Measurements from ENCODE around the gene KCNJ15. TPM values are rescaled to one million over a fixed set of nuclear protein-coding genes. Genes with fewer than 3 reads are reported as not detected.

KCNJ15 gene
- total RNA-seq, 1 donor from 2014 or later: 27.5 TPM

DNA sequence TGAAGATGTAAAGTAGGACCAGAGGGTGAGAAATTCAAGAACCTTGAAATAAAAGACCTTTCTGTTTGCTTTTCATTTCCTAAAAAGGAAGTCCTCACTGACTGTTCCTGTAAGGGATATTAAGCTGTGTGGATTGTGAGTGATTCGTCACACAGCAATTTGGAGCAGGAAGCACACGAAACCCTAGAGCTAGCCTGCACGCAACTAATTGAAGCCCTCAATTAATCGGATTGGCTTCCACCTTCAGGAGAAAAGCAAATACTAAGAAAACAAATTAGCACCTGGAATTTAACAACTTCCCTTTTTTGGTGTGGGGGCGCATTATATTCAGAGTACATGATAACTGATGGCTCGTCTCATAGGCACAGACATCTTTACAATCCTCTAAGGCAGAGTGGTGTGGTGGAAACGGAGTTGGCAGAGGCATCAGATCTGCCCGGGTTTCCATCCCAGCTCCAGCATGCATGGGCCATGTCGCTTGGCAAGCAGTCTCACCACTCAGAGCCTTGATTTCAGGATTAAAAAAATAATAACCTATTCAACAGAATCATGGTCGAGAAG, 95.2 kb downstream of the KCNJ15 start:
- TF ChIP-seq, protein P1, sequence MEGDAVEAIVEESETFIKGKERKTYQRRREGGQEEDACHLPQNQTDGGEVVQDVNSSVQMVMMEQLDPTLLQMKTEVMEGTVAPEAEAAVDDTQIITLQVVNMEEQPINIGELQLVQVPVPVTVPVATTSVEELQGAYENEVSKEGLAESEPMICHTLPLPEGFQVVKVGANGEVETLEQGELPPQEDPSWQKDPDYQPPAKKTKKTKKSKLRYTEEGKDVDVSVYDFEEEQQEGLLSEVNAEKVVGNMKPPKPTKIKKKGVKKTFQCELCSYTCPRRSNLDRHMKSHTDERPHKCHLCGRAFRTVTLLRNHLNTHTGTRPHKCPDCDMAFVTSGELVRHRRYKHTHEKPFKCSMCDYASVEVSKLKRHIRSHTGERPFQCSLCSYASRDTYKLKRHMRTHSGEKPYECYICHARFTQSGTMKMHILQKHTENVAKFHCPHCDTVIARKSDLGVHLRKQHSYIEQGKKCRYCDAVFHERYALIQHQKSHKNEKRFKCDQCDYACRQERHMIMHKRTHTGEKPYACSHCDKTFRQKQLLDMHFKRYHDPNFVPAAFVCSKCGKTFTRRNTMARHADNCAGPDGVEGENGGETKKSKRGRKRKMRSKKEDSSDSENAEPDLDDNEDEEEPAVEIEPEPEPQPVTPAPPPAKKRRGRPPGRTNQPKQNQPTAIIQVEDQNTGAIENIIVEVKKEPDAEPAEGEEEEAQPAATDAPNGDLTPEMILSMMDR (IDR thresholded peaks at IDR 0.05; ENCODE audit: insufficient read depth, low read length, poor library complexity, severe bottlenecking): no peak
- Histone ChIP-seq H3K27me3 (ENCODE audit: control insufficient read depth, insufficient read depth, low read length) (no peaks in the 10 kb centered on the region), H3K36me3 (ENCODE audit: control insufficient read depth, insufficient read depth, low read length) (no peaks in the 10 kb centered on the region), H3K4me3 (ENCODE audit: low read depth, low read length) (no peak overlapping the region)
- DNase-seq (ENCODE audit: low read depth): peak; percentile 90

DNA sequence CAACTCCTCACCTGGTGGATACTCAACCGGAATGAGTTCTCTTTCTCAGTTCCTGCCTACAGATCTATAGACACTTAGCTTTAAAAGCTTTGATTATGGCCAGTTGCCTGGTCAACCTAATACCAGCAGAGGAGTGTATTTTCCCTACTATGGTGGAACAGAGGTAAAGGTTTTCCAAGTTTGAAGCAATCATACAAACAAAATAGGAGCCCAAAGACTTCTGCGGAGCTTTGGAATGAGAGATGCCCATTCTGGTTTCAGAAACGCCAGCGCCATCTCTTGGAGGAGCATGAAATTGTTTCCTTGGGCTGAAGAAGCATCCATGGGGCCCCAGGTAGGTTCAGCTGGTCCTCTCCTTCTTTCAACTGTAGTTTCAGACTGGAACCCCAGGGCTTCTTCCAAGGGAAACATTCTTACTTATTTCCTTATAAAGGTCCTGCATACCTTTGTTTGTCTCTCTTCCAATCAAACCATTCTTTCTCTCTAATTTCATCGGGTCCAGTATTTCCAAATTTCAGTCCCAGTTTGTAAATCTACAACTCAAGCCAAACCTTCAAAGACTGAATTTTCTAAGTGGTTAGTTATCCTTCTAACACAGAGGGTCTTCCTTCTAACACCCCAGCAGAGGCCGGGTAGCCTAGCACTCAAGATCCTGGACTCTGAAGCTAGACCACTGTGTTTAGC, 95.9 kb downstream of the KCNJ15 start:
- peak overlapping the region; percentile 14 for H3K4me3 ChIP-seq (ENCODE audit: low read depth, low read length)
- no peaks in the 10 kb centered on the region for H3K27me3 ChIP-seq (ENCODE audit: control insufficient read depth, insufficient read depth, low read length)
- TF ChIP-seq, protein P1 (IDR thresholded peaks at IDR 0.05; ENCODE audit: insufficient read depth, low read length, poor library complexity, severe bottlenecking): peak; percentile 86
- H3K36me3 ChIP-seq (ENCODE audit: control insufficient read depth, insufficient read depth, low read length): no peaks in the 10 kb centered on the region
- peak; percentile 47 for DNase-seq (ENCODE audit: low read depth)

DNA sequence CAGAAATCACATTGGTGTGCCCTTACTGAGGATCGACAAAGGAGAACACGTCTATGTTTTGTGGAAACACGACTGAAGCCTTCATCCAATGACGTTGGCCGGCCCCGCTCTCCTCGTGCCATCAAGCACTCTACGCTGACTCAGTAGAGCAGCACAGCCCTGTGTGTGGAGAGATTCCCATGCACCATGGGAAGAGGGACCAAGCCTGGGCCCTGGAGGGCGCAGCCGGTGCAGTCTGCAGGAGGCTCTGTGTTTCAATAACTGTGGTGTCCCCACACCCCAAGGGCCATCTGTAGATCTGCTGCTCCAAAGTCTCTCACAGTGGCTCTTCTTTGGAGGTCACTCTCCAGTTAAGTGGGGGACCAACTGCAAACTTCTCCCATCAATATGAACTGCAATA, 97.4 kb downstream of the KCNJ15 start:
- H3K27me3 ChIP-seq (ENCODE audit: control insufficient read depth, insufficient read depth, low read length): no peaks in the 10 kb centered on the region
- H3K36me3 ChIP-seq (ENCODE audit: control insufficient read depth, insufficient read depth, low read length): no peaks in the 10 kb centered on the region
- no peak overlapping the region for H3K4me3 ChIP-seq (ENCODE audit: low read depth, low read length)
- no peak for DNase-seq (ENCODE audit: low read depth)
- TF ChIP-seq, protein P1 (IDR thresholded peaks at IDR 0.05; ENCODE audit: insufficient read depth, low read length, poor library complexity, severe bottlenecking): no peak

DNA sequence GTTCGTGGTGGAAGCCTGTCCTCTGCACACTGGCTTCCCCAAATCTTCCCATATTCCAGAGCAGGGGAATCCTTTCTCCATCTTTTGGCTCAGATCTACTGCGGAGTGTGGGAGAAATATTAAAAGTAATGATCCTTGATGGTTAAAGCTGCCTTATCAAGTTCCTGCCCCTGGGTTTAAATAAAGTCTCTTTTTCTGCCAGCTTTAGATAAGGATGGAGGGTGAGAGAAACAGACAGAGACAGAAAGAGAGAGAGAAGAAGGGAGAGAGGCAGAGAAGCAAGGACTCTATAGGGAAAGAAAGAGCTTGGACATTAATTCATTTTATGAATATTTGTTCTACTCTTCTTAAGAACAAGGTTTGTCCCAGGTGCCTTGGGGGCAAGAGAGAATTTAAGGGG, 98.0 kb downstream of the KCNJ15 start:
- Histone ChIP-seq H3K36me3 (ENCODE audit: control insufficient read depth, insufficient read depth, low read length) (no peaks in the 10 kb centered on the region), H3K27me3 (ENCODE audit: control insufficient read depth, insufficient read depth, low read length) (no peaks in the 10 kb centered on the region), H3K4me3 (ENCODE audit: low read depth, low read length) (no peak overlapping the region)
- no peak for DNase-seq (ENCODE audit: low read depth)
- TF ChIP-seq, protein P1 (IDR thresholded peaks at IDR 0.05; ENCODE audit: insufficient read depth, low read length, poor library complexity, severe bottlenecking): no peak

DNA sequence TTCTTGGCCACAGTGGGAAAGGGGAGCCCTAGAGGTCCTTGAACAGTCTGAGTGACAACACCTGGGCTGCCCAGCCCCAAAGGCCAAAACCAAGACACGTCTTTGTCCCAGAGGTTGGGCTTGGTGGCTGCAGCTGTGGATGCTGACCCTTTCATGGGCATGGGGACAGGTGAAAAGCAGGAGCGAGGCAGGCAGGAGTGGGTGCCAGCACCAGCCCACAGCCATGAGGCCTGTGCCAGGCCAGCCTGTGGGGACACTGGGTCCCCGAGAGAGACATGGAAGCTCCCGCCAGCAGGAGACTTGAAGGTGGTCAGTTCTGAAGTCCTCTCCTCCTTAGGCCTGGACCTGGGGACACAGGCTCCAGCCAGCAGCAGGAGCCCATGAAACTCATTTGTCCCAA, 98.6 kb downstream of the KCNJ15 start:
- DNase-seq (ENCODE audit: low read depth): no peak
- no peaks in the 10 kb centered on the region for H3K36me3 ChIP-seq (ENCODE audit: control insufficient read depth, insufficient read depth, low read length)
- H3K27me3 ChIP-seq (ENCODE audit: control insufficient read depth, insufficient read depth, low read length): no peaks in the 10 kb centered on the region
- TF ChIP-seq, protein P1 (IDR thresholded peaks at IDR 0.05; ENCODE audit: insufficient read depth, low read length, poor library complexity, severe bottlenecking): no peak
- H3K4me3 ChIP-seq (ENCODE audit: low read depth, low read length): no peak overlapping the region
